Measurements from ENCODE around the gene CEP120.

- TF ChIP-seq EZH2 (IDR thresholded peaks at IDR 0.05; ENCODE audit: insufficient read depth, poor library complexity, severe bottlenecking): no peak
- TF ChIP-seq EZH2phosphoT487 (IDR thresholded peaks at IDR 0.05; ENCODE audit: insufficient read depth, low read depth): no peak
Measured at GRCh38 chr5:123472150-123472924, 49.1 kb upstream of the CEP120 start.
